Ammon's horn (tissue), 1 donor: Measurements from ENCODE around the gene PXMP4.
A peak's percentile ranks its signal among the peaks of the same experiment; 100 is the strongest.
"Not testable (repeated sequence)": the region's sequence is repeated elsewhere in the genome, so short reads cannot be mapped to it uniquely, and the experiment has no call there.

Experiments
- DNase-seq: peaks from one replicate; pipeline ENCODE4 v3.0.0-alpha.2; 2016; ENCODE audit warnings: low spot score

Gene PXMP4

GRCh38 chr20:33719989-33720709 is at the start of gene PXMP4:
Gene PXMP4, minus strand, starts transcription at chr20:33720310. Its CDS starts 103 bp downstream, at chr20:33720207.
- peak; percentile 99 for DNase-seq

- DNase-seq = no peak
Observed at GRCh38 chr20:33769043-33769442, 48.9 kb upstream of the PXMP4 start.

- no peak for DNase-seq
Observed at GRCh38 chr20:33767777-33768138, 47.6 kb upstream of the PXMP4 start.

- DNase-seq = no peak
Observed at GRCh38 chr20:33766686-33767085, 46.6 kb upstream of the PXMP4 start.

GRCh38 chr20:33765592-33765991 is 45.5 kb upstream of the PXMP4 start:
- DNase-seq = no peak

GRCh38 chr20:33765099-33765498 is 45.0 kb upstream of the PXMP4 start:
- DNase-seq = no peak

- no peak for DNase-seq
Observed at GRCh38 chr20:33761698-33762250, 41.7 kb upstream of the PXMP4 start.

- DNase-seq = no peak
Observed at GRCh38 chr20:33757458-33757857, 37.3 kb upstream of the PXMP4 start.

- DNase-seq = no peak
Observed at GRCh38 chr20:33757046-33757445, 36.9 kb upstream of the PXMP4 start.

- not testable (repeated sequence) for DNase-seq
Observed at GRCh38 chr20:33755936-33756490, 35.9 kb upstream of the PXMP4 start.

GRCh38 chr20:33753763-33754162 is 33.7 kb upstream of the PXMP4 start:
- DNase-seq = no peak

GRCh38 chr20:33753143-33753542 is 33.0 kb upstream of the PXMP4 start:
- DNase-seq = no peak

- DNase-seq = no peak
Observed at GRCh38 chr20:33751775-33752174, 31.7 kb upstream of the PXMP4 start.

GRCh38 chr20:33746325-33746998 is 26.4 kb upstream of the PXMP4 start:
- DNase-seq = no peak

GRCh38 chr20:33744773-33745385 is 24.8 kb upstream of the PXMP4 start:
- DNase-seq = no peak

- DNase-seq = no peak
Observed at GRCh38 chr20:33744181-33744580, 24.1 kb upstream of the PXMP4 start.

GRCh38 chr20:33740189-33740588 is 20.1 kb upstream of the PXMP4 start:
- DNase-seq = no peak

GRCh38 chr20:33739493-33739892 is 19.4 kb upstream of the PXMP4 start:
- no peak for DNase-seq

- DNase-seq = no peak
Observed at GRCh38 chr20:33736962-33737361, 16.9 kb upstream of the PXMP4 start.

GRCh38 chr20:33733654-33734576 is 13.8 kb upstream of the PXMP4 start:
- peak; percentile 29 for DNase-seq

GRCh38 chr20:33732166-33732970 is 12.3 kb upstream of the PXMP4 start:
- peak; percentile 90 for DNase-seq
